ENCODE data around the gene DYSF.
A peak's percentile ranks its signal among the peaks of the same experiment; 100 is the strongest.

Gene DYSF

GRCh38 chr2:71466301-71467179 lies 13.2 kb downstream of the DYSF start:
- TF ChIP-seq CTCF (IDR thresholded peaks at IDR 0.05; ENCODE audit: low read depth, low read length), result no peak
- peak overlapping the region; percentile 73 for H3K4me3 ChIP-seq (ENCODE audit: low read depth, low read length)

- peak overlapping the region; percentile 73 for H3K4me3 ChIP-seq (ENCODE audit: low read depth, low read length)
- no peak for TF ChIP-seq CTCF (IDR thresholded peaks at IDR 0.05; ENCODE audit: low read depth, low read length)
Measured at GRCh38 chr2:71467180-71467815, 13.9 kb downstream of the DYSF start.

GRCh38 chr2:71468279-71469015 lies 15.1 kb downstream of the DYSF start:
- no peak for TF ChIP-seq CTCF (IDR thresholded peaks at IDR 0.05; ENCODE audit: low read depth, low read length)
- no peak overlapping the region for H3K4me3 ChIP-seq (ENCODE audit: low read depth, low read length)

- no peak for TF ChIP-seq CTCF (IDR thresholded peaks at IDR 0.05; ENCODE audit: low read depth, low read length)
- H3K4me3 ChIP-seq (ENCODE audit: low read depth, low read length), result no peak overlapping the region
Measured at GRCh38 chr2:71469403-71470398, 16.3 kb downstream of the DYSF start.

GRCh38 chr2:71471276-71471675 lies 17.9 kb downstream of the DYSF start:
- no peak for TF ChIP-seq CTCF (IDR thresholded peaks at IDR 0.05; ENCODE audit: low read depth, low read length)
- no peak overlapping the region for H3K4me3 ChIP-seq (ENCODE audit: low read depth, low read length)

- no peak overlapping the region for H3K4me3 ChIP-seq (ENCODE audit: low read depth, low read length)
- no peak for TF ChIP-seq CTCF (IDR thresholded peaks at IDR 0.05; ENCODE audit: low read depth, low read length)
Measured at GRCh38 chr2:71472019-71472418, 18.7 kb downstream of the DYSF start.

Measured in WI38 (cell line).